ENCODE results near the gene STAMBP.

Gene STAMBP

DNA sequence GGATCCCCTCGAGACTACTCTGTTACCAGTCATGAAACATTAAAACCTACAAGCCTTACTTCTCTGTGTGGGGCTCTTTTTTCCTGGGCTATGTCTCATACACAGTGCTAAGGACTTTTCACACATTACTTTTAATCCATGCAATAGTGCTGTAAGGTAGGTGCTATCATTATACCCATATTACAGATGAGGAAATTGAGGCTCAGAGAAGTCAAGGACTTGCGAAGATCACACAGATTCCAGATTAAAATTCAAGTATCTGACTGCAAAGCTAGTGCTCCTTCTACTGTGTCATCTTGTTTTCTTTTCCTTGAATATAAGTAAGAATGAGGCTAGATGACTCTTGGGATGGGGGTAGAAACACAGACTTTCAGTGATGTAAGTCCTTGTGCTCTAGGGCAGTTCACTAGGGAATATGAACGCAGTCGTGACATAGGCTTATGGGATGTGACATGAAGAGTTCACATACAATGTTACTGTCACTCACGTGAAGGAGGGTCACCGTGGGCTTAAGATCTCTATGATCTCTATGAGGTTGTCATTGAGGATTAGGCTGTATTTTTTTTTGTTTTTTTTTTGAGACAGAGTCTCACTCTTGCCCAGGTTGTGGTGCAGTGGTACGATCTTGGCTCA is 91.0 kb downstream of the STAMBP start:
- H3K27ac ChIP-seq: no peak overlapping the region
- no peak overlapping the region for H3K4me3 ChIP-seq

DNA sequence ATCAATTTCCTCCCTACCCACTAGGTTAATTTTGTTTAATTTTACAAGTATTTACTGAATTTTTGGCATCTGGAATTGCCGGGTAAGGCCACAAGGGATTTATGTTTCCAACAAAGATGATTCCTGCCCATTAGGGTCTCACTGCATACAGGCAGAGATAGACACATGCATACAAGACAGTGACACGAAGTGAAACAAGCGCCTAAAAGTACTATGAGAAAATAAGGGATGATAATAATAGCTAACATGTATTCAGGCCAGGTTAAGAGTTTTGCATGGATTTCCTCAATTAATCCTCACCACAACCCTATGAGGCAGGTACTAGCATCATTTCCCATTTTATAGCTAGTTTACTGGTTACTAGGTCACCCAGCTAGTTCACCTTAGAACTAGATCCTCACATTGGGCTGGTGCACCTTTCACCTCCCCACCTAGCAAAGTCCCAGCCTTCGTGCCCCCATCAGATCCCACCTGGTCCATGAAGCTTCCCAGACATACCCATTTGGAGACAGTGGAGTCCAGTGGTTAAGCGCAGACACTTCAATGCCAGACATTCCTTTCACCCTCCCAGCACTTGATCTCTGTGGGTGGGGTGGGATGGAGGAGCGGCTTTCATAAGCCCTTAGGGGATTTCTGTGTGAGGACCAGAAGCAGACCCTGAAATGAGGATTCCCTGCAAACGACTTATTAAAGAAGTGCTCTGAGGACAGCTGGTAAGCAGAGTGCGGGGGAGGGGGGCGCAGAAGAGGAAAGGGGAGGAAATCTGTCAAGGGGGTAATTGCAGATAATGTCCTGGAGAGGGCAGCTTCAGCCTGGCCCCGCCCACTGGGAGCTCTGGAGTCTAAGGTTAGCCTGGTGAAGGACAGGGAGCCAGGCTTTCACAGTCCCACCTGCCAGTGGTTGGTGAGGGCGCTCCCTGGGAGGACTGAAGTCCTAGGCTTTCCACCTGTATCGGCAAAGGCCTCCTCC is 92.1 kb downstream of the STAMBP start:
- no peak overlapping the region for H3K4me3 ChIP-seq
- no peak overlapping the region for H3K27ac ChIP-seq

DNA sequence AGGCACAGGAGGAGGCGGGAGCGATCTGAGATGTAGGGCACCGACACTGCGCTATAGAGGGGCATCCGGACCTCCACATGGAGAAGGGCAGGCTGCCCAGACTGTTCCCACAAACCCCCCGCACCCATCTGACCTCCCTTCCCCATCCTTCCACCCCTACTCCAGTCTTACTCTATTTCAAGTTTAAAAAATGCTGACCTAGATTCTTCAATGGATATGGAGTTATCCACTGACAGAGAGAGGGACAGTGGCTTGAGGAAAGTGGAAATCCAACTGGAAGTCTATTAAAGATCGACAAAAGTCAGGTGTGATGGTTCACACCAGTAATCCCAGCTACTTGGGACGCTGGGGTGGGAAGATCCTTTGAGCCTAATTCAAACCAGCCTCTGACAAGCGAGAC is 92.8 kb downstream of the STAMBP start:
- no peak overlapping the region for H3K27ac ChIP-seq

DNA sequence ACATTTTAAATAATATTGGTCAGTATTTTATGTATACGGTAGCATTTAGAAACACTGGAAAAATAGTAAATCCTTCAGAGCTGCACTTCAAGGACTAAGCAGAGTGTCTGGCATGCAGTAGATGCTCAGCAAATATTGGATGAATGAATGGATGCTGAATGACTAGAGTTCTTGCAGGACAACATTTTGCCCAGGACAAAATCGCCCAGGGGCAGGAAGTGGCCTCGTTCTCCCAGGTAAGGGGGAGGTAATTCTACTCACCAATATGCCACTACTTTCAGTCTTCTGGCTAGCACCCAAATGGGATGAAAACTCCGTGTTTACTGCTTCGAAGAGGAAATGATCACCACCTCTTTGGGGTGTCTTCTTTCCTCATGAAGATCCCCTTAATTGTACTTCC is 93.9 kb downstream of the STAMBP start:
- Histone ChIP-seq H3K27ac (no peak overlapping the region), H3K4me3 (no peak overlapping the region)

More for the DNA sequence above, 92.8 kb downstream of the STAMBP start:
- no peak overlapping the region for H3K4me3 ChIP-seq
